CD14-positive monocyte (primary cell): ENCODE measurements around the gene RBMS1. TPM values are rescaled to one million over a fixed set of nuclear protein-coding genes. Genes with fewer than 3 reads are reported as not detected.

Experiments used
- DNase-seq, 3 donors: peaks; one replicate each; pipeline ENCODE4 v3.0.0-alpha.2; 2011 to 2022
- H2AFZ ChIP-seq: 2 replicates; pipeline ENCODE4 v1.6.0; 2012; ENCODE audit warnings: mild to moderate bottlenecking, low read depth, low read length, inconsistent platforms; ENCODE audit not compliant: insufficient read depth, poor library complexity, severe bottlenecking
- H3K27ac ChIP-seq, 2 donors: 1 replicate in 1 of 2; 2 replicates in 1 of 2; pipeline ENCODE4 v1.5.1; 2012 to 2013; ENCODE audit warnings: low read length in 2 of 2, control low read depth in 1 of 2, inconsistent platforms in 1 of 2, low read depth in 1 of 2, mild to moderate bottlenecking in 1 of 2
- H3K27me3 ChIP-seq, 2 donors: one replicate each; pipeline versions ENCODE4 v1.6.0 to v1.6.1; 2011 to 2013; ENCODE audit warnings: low read length in 2 of 2; ENCODE audit not compliant: control insufficient read depth in 2 of 2, insufficient read depth in 2 of 2
- H3K36me3 ChIP-seq, 2 donors: replicated peaks in 1 of 2; 1 replicate in 1 of 2; 2 replicates in 1 of 2; pipeline versions ENCODE4 v1.5.1 to v1.6.1; 2012 to 2013; ENCODE audit warnings: low read length in 2 of 2, control low read depth in 1 of 2, inconsistent platforms in 1 of 2, mild to moderate bottlenecking in 1 of 2; ENCODE audit not compliant: insufficient read depth in 2 of 2, control insufficient read depth in 1 of 2
- H3K4me1 ChIP-seq, 2 donors: 1 replicate in 1 of 2; 2 replicates in 1 of 2; pipeline versions ENCODE4 v1.5.1 to v1.6.1; 2012 to 2013; ENCODE audit warnings: low read length in 2 of 2, control low read depth in 1 of 2, inconsistent platforms in 1 of 2, mild to moderate bottlenecking in 1 of 2, moderate library complexity in 1 of 2; ENCODE audit not compliant: insufficient read depth in 2 of 2, control insufficient read depth in 1 of 2
- H3K4me2 ChIP-seq: replicated peaks from 2 replicates; pipeline ENCODE3; 2012; ENCODE audit warnings: low read length, moderate library complexity, mild to moderate bottlenecking; ENCODE audit not compliant: poor library complexity, severe bottlenecking; ENCODE audit errors: extremely low read depth
- H3K4me3 ChIP-seq, 3 experiments: fragments of 200-600 bp in 1 of 3; sonication (generic) in 1 of 3; replicated peaks in 1 of 3; 1 replicate in 2 of 3; 2 replicates in 1 of 3; pipeline ENCODE4 v1.5.1; 2011 to 2013; ENCODE audit warnings: low read length in 3 of 3, mild to moderate bottlenecking in 3 of 3, control low read depth in 2 of 3, low read depth in 2 of 3, inconsistent platforms in 1 of 3, moderate library complexity in 1 of 3
- H3K79me2 ChIP-seq: 2 replicates; pipeline ENCODE4 v1.6.0; 2012; ENCODE audit warnings: mild to moderate bottlenecking, control low read depth, inconsistent platforms, low read length, moderate library complexity; ENCODE audit not compliant: insufficient read depth
- H3K9ac ChIP-seq: 2 replicates; pipeline ENCODE4 v1.6.0; 2017; ENCODE audit warnings: low read length, mild to moderate bottlenecking; ENCODE audit not compliant: insufficient read depth, poor library complexity, severe bottlenecking
- H3K9me3 ChIP-seq, 2 donors: replicated peaks in 1 of 2; 1 replicate in 1 of 2; 2 replicates in 1 of 2; pipeline versions ENCODE4 v1.5.1 to v1.6.1; 2012 to 2013; ENCODE audit warnings: low read length in 2 of 2, control low read depth in 1 of 2; ENCODE audit not compliant: control insufficient read depth in 1 of 2, insufficient read depth in 1 of 2
- H4K20me1 ChIP-seq: 2 replicates; pipeline ENCODE4 v1.6.0; 2012; ENCODE audit warnings: mild to moderate bottlenecking, low read length, control low read depth, moderate library complexity; ENCODE audit not compliant: insufficient read depth
- H3K27ac Mint-ChIP-seq, 7 donors: one replicate each; pipeline ENCODE4 v1.8.0; 2020; ENCODE audit warnings: mild to moderate bottlenecking in 7 of 7, mixed read lengths in 7 of 7, moderate library complexity in 6 of 7, inconsistent platforms in 2 of 7
- H3K27me3 Mint-ChIP-seq, 3 donors: one replicate each; pipeline ENCODE4 v1.8.0; 2021 to 2022; ENCODE audit warnings: low read depth in 3 of 3, mild to moderate bottlenecking in 3 of 3, mixed read lengths in 3 of 3, moderate library complexity in 3 of 3, inconsistent platforms in 1 of 3
- H3K36me3 Mint-ChIP-seq, 2 donors: one replicate each; pipeline ENCODE4 v1.8.0; 2020; ENCODE audit warnings: mixed read lengths in 2 of 2, inconsistent platforms in 1 of 2, mild to moderate bottlenecking in 1 of 2
- H3K4me1 Mint-ChIP-seq: one replicate; pipeline ENCODE4 v1.8.0; 2020; ENCODE audit warnings: mild to moderate bottlenecking, mixed read lengths
- H3K4me3 Mint-ChIP-seq, 2 donors: one replicate each; pipeline ENCODE4 v1.8.0; 2020; ENCODE audit warnings: mild to moderate bottlenecking in 2 of 2, mixed read lengths in 2 of 2, moderate library complexity in 1 of 2
- H3K9me3 Mint-ChIP-seq, 7 donors: one replicate each; pipeline ENCODE4 v1.8.0; 2020 to 2022; ENCODE audit warnings: mixed read lengths in 7 of 7, mild to moderate bottlenecking in 6 of 7, moderate library complexity in 6 of 7, inconsistent platforms in 2 of 7
- CTCF ChIP-seq: fragments of 200-600 bp; IDR thresholded peaks from one replicate; pipeline ENCODE4 v1.8.0; 2022; ENCODE audit warnings: antibody characterized with exemption, mild to moderate bottlenecking
- WGBS: methylation state at CpG from one replicate; pipeline ENCODE4 v1.1.5; 2013; ENCODE audit warnings: missing lambda C conversion rate; ENCODE audit not compliant: insufficient coverage; 5-methylcytosine and 5-hydroxymethylcytosine counted together
- intact Hi-C, 2 donors: fragments of 100-400 bp; cut with micrococcal nuclease; formaldehyde crosslinking; loops; one replicate each; pipeline versions ENCODE4 v1.15.0 to v1.15.1; 2023
- polyA plus RNA-seq, 3 donors: library from polyadenylated mRNA; depleted of rRNA in 1 of 3; unstranded in 2 of 3; stranded (reverse) in 1 of 3; fragments of 300-500 nt in 2 of 3; fragments of >200 nt in 1 of 3; fragmentation: Illumina TruSeq in 2 of 3; gene quantifications; 1 replicate in 2 of 3; 2 replicates in 1 of 3; pipeline ENCODE4 v1.2.3, GENCODE V29; 2012 to 2021

The RBMS1 gene
- polyA plus RNA-seq, 3 donors, result 88.2 to 91.2 (median 89.4) TPM

DNA sequence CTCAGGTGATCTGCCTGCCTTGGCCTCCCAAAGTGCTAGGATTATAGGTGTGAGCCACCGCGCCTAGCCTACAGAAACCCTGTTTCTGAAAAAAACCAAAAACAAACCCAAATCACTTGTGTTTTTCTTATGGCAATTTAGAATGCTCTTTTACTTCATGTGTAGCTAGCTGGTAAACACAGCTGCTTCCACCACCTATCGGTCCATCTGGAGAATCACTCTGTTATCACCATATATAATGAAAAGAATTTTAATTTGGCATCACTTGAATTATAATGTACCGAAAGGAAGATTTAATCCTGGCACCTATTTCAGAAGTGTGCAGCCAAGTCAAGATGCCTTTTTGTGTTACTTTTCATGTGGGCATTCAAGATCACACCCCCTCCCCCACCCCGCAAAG lies 207.1 kb downstream of the RBMS1 start:
- Histone ChIP-seq H3K9me3 (no peaks in the 10 kb centered on the region), H2AFZ (no peak overlapping the region), H3K36me3 (peaks cover 63 to 90% of the 10 kb centered on the region in 2 donors), H3K79me2 (no peaks in the 10 kb centered on the region), H3K27ac (no peak overlapping the region), H3K9ac (no peak overlapping the region), H3K4me2 (no peak overlapping the region), H3K4me1 (peaks cover 0 to 9% of the 10 kb centered on the region in 2 donors), H3K27me3 (no peaks in the 10 kb centered on the region), H4K20me1 (peaks cover 20% of the 10 kb centered on the region), H3K4me3 (no peak overlapping the region)
- intact Hi-C loops, result no loop called here
- no peak overlapping the region for H3K4me3 Mint-ChIP-seq
- no CpG with 5 or more reads among the region's 5 CpGs for WGBS
- H3K4me1 Mint-ChIP-seq, result peaks cover 21% of the 10 kb centered on the region
- no peak for DNase-seq
- H3K9me3 Mint-ChIP-seq, result no peaks in the 10 kb centered on the region
- H3K27ac Mint-ChIP-seq, result no peak overlapping the region
- TF ChIP-seq CTCF, result no peak
- peaks cover 0 to 2% (median 2%) of the 10 kb centered on the region in 3 donors for H3K27me3 Mint-ChIP-seq
- peaks cover 62 to 72% of the 10 kb centered on the region in 2 donors for H3K36me3 Mint-ChIP-seq

- intact Hi-C loops, result no loop called here
Measured at GRCh38 chr2:160283675-160284074, 209.9 kb downstream of the RBMS1 start.

More at GRCh38 chr2:160283675-160284074, 209.9 kb downstream of the RBMS1 start:
- H3K27me3 ChIP-seq, result no peaks in the 10 kb centered on the region
- no peaks in the 10 kb centered on the region for H3K9me3 ChIP-seq
- peaks cover 3% of the 10 kb centered on the region for H3K4me1 Mint-ChIP-seq
- no peak overlapping the region for H3K27ac Mint-ChIP-seq
- no peaks in the 10 kb centered on the region for H3K4me1 ChIP-seq
- no peak for TF ChIP-seq CTCF
- no peaks in the 10 kb centered on the region for H3K9me3 Mint-ChIP-seq
- H3K79me2 ChIP-seq, result no peaks in the 10 kb centered on the region
- peaks cover 89 to 95% of the 10 kb centered on the region in 2 donors for H3K36me3 ChIP-seq
- no peak overlapping the region for H3K27ac ChIP-seq
- H3K4me2 ChIP-seq, result no peak overlapping the region
- H3K36me3 Mint-ChIP-seq, result peaks cover 77 to 79% of the 10 kb centered on the region in 2 donors
- H3K4me3 ChIP-seq, result no peak overlapping the region
- peaks cover 16% of the 10 kb centered on the region for H4K20me1 ChIP-seq
- H3K9ac ChIP-seq, result no peak overlapping the region
- H2AFZ ChIP-seq, result no peak overlapping the region
- H3K4me3 Mint-ChIP-seq, result no peak overlapping the region
- peaks cover 0 to 2% (median 0%) of the 10 kb centered on the region in 3 donors for H3K27me3 Mint-ChIP-seq
- no peak for DNase-seq
